DOHH2 (cell line): ENCODE results near the gene MAN2C1.
A peak's percentile ranks its signal among the peaks of the same experiment; 100 is the strongest.

Source experiments
- H3F3A ChIP-seq: fragments of 200-600 bp; sonication (generic), shearing (Covaris generic); 2 replicates; pipeline ENCODE4 v1.6.0; 2016; ENCODE audit warnings: antibody characterized with exemption, mild to moderate bottlenecking; ENCODE audit not compliant: control insufficient read depth, insufficient read depth
- H3K27ac ChIP-seq: fragments of 200-600 bp; sonication (generic); 2 replicates; pipeline ENCODE4 v1.5.1; 2014; ENCODE audit warnings: low read depth, mild to moderate bottlenecking, low read length, moderate library complexity
- H3K27me3 ChIP-seq: fragments of 200-600 bp; sonication (generic); 2 replicates; pipeline ENCODE4 v1.6.1; 2014; ENCODE audit warnings: mild to moderate bottlenecking, low read length, mixed read lengths; ENCODE audit not compliant: control insufficient read depth
- H3K36me3 ChIP-seq: fragments of 200-600 bp; sonication (generic); 2 replicates; pipeline ENCODE4 v1.6.1; 2014; ENCODE audit warnings: mild to moderate bottlenecking, low read length, moderate library complexity, mixed read lengths; ENCODE audit not compliant: control insufficient read depth
- H3K4me1 ChIP-seq: fragments of 200-600 bp; sonication (generic); 2 replicates; pipeline ENCODE4 v1.6.1; 2014; ENCODE audit warnings: mild to moderate bottlenecking, low read length, mixed read lengths; ENCODE audit not compliant: control insufficient read depth
- H3K4me2 ChIP-seq: fragments of 200-600 bp; sonication (generic); 2 replicates; pipeline ENCODE4 v1.6.0; 2014; ENCODE audit warnings: mild to moderate bottlenecking, low read length, moderate library complexity
- H3K4me3 ChIP-seq: fragments of 200-600 bp; sonication (generic); 2 replicates; pipeline ENCODE4 v1.5.1; 2014; ENCODE audit warnings: mild to moderate bottlenecking, low read length, mixed read lengths
- H3K79me2 ChIP-seq: fragments of 200-600 bp; sonication (generic); 2 replicates; pipeline ENCODE4 v1.6.1; 2014; ENCODE audit warnings: mild to moderate bottlenecking, low read length, mixed read lengths; ENCODE audit not compliant: control insufficient read depth
- H3K9me2 ChIP-seq: fragments of 200-600 bp; sonication (generic); replicated peaks from 2 replicates; pipeline ENCODE4 v1.6.1; 2014; ENCODE audit warnings: mild to moderate bottlenecking, low read length, mixed read lengths; ENCODE audit not compliant: control insufficient read depth
- H3K9me3 ChIP-seq: fragments of 200-600 bp; sonication (generic); 2 replicates; pipeline ENCODE4 v1.6.1; 2014; ENCODE audit warnings: antibody characterized with exemption, low read length, mixed read lengths; ENCODE audit not compliant: control insufficient read depth, insufficient read depth
- H4K20me1 ChIP-seq: fragments of 200-600 bp; sonication (generic); 2 replicates; pipeline ENCODE4 v1.6.0; 2014; ENCODE audit warnings: low read depth, mild to moderate bottlenecking, antibody characterized with exemption, low read length, moderate library complexity; ENCODE audit not compliant: control insufficient read depth, insufficient read depth
- CTCF ChIP-seq: fragments of 200-600 bp; sonication (generic); IDR thresholded peaks from one replicate; pipeline ENCODE4 v1.5.1; 2014; ENCODE audit warnings: antibody characterized with exemption, mild to moderate bottlenecking, low read depth, low read length; ENCODE audit not compliant: poor library complexity, severe bottlenecking
- EZH2phosphoT487 ChIP-seq: fragments of 200-600 bp; sonication (generic); IDR thresholded peaks from 2 replicates; pipeline ENCODE4 v1.6.1; 2017; ENCODE audit warnings: borderline replicate concordance, mild to moderate bottlenecking, antibody characterized with exemption, low read length, moderate library complexity, mixed read lengths

Gene MAN2C1

GRCh38 chr15:75307778-75308390, 60.5 kb downstream of the MAN2C1 start:
- no peaks in the 10 kb centered on the region for H3F3A ChIP-seq
- no peak overlapping the region for H3K4me3 ChIP-seq
- no peaks in the 10 kb centered on the region for H3K9me2 ChIP-seq
- no peaks in the 10 kb centered on the region for H3K36me3 ChIP-seq
- peaks cover 43% of the 10 kb centered on the region for H3K27me3 ChIP-seq
- H3K27ac ChIP-seq: no peak overlapping the region
- H3K79me2 ChIP-seq: no peaks in the 10 kb centered on the region
- TF ChIP-seq EZH2phosphoT487 (no peak), CTCF (peak; percentile 38)
- no peaks in the 10 kb centered on the region for H3K4me1 ChIP-seq
- H3K4me2 ChIP-seq: no peak overlapping the region
- H3K9me3 ChIP-seq: no peaks in the 10 kb centered on the region
- H4K20me1 ChIP-seq: no peaks in the 10 kb centered on the region

GRCh38 chr15:75306188-75306587, 62.2 kb downstream of the MAN2C1 start:
- no peak for TF ChIP-seq CTCF
- no peaks in the 10 kb centered on the region for H3K9me3 ChIP-seq

More at GRCh38 chr15:75306188-75306587, 62.2 kb downstream of the MAN2C1 start:
- Histone ChIP-seq H4K20me1 (no peaks in the 10 kb centered on the region), H3F3A (no peaks in the 10 kb centered on the region), H3K4me3 (no peak overlapping the region), H3K27me3 (peaks cover 43% of the 10 kb centered on the region), H3K79me2 (no peaks in the 10 kb centered on the region), H3K4me1 (no peaks in the 10 kb centered on the region), H3K27ac (no peak overlapping the region), H3K4me2 (no peak overlapping the region), H3K9me2 (no peaks in the 10 kb centered on the region), H3K36me3 (no peaks in the 10 kb centered on the region)
